GM19438 (cell line): ENCODE data around the gene IPO5.

ENCODE experiments used
- ATAC-seq: cut with Tn5 transposase; IDR thresholded peaks from one replicate; pipeline ENCODE4 v1.9.1; 2021; ENCODE audit warnings: low read depth; ENCODE audit not compliant: unreplicated experiment

IPO5 gene

DNA sequence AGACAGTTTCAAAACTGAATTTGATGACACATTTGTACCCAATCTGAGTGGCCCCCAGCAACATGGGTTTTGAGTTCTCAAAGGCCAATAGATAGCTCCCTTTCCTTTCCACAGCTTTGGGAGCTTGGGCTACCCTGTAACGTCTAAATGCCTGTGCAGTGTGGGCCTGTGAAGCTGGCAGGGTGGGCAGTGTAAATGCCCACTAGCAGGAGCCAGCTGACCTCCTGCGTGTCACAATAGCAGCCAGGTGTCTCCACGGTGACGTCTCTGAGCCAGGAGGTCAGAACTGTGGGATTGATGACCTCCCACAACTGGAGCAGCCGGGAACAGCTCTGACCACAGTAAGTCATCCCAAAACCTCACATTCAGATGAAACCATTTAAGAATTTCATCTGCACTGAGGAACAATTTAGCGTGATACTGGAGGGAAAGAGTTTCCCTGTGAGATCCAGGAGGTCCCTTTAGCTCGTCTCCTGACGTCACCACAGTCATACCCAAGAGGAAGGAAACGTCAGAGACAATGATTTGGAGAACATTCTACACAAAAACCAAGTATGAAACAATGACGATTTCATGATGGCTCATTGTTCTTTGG lies at the start of gene IPO5:
IPO5 (plus strand) TSS at position 300 of the 595 bp plus-strand sequence. CDS start 23,022 bp downstream, outside the sequence.
- no peak for ATAC-seq

DNA sequence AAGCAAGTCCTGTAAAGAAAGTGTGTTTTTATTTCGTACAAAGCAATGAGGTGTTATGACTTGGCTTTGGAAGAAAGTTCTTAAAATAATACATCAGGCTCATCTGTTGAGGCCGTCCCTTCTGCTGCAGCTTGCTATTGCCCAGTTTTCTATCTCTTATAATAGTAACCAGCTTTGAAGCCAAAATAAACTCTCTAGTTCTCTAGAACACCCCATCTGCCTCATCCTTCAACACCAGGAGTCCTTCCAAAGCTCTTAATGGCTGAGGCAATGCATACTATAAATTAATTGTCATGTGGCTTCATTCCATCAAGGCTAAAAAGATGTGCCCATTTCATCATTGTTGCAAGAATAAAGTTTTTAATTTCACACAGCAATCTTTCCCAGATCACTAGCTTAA lies 49.4 kb upstream of the IPO5 start:
- ATAC-seq: no peak

DNA sequence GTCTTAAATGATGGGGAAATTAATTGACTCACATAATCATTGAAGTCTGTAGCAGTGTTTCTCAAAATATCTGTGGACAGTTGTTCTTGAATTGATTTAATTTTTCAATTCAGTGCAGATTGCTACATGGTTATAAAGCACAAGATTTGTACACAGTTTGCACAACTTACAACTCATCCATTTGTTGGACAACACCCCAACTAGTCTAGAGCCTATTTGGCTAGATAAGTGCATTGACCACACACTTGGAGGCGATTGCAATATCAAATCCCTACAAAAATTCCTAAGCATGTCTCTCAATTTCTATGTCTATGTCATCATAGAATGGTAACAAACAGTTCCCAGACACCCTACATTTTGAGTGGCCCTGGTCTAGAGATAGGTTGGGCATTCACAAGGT lies 48.0 kb upstream of the IPO5 start:
- ATAC-seq: no peak

DNA sequence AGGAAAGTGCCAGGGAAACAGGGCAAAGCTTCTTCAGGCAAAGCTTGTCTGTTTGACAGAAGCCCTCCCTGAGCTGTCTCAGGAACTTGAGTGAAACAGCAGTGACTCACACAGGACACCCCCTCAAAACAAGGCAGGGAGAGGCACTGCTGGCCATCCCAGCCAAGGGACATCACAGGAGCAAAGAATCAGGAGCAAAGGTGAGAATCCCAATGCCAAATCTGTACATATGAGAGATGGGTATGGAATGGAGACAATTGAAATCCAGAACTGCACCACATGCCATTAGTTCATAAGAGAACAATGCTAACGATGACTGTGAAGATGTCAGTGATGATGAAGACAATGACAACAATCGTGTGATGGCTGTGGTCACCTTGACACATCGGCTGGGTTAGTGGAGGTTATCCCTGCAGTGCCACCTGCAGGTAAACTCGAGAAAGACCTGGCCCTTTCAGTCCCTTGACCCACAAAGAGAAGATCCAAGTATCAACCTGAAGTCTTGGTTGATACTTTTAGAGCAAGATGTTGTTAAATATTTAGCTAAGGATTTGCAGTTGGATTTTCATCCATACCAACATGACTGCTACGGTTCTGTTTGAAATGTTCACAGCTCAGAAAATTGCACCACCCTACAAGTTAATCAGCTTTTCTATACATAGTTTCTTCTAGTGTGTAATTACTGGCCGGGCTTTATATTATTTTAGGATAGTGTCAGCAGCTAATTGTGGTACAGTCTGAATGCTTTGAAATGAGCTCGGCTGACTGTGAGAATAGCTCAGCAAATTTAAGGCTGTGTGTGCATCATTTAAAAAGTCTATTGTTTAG lies 42.0 kb upstream of the IPO5 start:
- no peak for ATAC-seq

DNA sequence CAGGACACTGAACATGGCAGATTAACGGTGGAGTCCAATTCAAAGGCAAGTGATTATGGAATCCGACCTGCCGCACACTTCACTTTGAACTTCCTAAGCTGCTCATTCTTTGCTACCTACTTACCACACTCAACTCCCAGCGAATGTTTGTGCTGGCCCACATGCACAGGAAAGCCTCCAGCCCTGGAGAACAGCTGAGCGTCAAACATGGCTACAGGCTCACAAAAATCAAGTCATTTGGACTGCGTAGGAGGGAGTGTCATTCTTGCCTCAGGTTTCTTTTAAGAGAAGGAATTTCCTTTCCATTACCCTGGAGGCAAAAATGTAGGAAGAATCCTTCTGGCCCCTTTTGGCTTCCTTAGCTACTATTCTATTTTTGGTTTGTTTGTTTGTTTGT lies 41.3 kb upstream of the IPO5 start:
- no peak for ATAC-seq

DNA sequence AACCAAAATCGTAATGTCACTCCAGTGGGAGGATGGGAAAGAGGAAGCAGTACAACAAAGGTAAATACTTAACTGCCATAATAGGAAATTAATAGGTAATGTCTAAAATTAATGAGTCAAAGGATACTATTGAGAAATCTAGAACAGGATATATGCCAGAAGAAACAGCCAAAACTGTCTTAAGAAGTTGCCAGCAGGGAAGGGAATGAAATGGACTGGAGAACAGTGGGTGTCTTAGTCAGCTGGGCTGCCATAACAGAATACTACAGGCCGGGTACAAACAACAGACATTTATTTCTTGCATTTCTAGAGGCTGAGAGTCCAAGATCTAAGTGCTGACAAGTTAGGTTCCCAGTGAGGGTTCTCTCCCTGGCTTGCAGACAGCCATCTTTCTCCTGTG lies 40.3 kb upstream of the IPO5 start:
- no peak for ATAC-seq

DNA sequence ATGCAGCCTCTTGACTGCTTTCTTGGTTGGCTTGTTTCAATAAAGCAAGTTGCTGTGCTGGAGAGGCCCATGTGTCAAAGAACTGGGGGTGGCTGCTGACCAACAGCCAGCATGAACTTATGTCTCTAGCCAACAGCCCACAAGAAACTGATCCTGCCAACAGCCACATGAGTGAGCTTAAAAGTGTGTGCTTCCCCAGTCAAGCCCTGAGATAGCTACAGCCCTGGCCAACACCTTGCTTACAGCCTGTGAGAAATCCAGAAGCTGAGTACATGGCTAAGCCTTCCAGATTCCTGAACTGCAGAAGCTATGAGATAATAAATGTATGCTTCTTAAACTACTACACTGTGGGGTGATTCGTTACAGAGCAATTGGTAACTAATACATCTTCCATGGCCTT lies 38.9 kb upstream of the IPO5 start:
- ATAC-seq: no peak

DNA sequence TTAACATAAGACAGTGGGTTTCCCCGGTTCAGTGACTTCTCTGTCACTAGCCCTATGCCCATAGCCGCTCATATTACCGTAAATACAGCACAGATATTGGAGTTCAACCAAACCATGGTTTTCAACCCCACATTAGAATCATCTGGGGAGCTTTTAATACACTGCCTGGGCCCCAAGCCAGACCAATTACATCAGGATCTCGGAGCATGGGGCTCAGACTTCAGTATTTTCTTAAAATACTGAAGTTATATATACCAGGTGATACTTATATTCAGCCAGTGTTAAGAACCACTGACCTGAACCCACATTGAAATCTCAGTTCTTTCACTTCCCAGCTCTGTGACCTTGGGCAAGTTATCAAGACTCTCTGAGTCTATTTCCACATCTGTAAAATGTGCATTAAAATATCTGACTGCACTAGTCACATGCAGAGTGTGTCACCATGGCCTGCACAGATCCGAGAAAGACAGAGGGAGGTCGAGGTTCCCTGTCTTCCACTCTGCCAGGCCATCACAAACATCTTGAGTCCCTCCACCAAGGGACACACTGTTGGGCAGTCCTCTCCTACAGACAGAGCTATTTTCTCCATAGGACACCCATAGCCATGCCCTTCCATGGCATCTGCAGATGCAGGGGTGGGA lies 32.2 kb upstream of the IPO5 start:
- no peak for ATAC-seq

DNA sequence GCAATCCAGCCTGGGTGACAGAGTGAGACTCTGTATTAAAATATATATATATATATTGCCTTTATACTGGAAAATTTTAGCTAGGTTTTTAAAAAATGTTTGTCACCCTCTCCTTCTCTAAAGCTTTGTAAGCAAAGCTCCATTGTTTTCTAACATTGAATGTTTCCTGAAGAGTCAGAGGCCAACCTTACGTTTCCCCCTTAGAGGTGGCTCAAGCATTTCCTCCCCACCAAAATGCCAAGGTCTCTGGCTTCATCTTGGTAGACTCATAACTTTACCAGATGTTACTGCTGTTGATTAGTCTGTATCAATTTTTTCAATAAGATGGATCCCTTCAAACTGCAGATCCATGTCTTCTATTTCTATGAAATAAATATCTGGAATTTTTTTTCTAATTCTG lies 25.2 kb upstream of the IPO5 start:
- no peak for ATAC-seq

DNA sequence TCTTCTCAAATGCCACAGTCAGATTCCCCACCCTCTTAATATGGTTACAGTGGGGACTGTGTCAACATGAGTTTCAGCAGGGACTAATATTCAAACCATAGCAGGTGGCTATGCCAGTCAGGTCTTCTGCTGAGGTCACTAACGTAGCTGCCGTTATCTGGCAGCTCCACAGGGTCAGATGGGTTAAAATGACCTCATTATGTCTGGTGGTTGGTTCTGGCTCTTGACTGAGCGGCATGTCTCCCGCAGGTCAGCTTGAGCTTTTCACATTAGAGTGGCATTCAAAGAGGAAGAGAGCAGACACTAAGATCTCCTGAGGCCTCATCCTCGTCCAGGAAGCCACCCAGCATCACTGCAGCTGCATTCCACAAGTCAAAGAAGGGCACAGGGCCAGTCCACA lies 21.4 kb upstream of the IPO5 start:
- no peak for ATAC-seq

DNA sequence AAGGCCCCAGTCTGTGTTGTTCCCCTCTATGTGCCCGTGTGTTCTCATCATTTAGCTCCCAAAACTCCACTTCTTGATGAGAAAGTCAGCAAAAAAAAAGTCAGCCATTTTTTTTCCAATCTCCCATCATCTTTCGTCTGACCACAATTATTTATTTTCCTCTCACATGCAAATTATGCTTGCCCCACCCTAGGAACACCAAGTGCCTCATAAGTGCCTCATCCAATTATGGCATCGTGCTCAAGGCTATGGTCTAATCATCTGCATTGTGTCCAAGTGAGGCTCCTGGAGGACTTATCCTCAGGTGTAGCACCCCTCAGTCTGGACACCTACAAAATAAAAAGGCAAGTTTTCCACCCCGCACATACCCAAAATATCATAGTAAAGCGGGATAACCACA lies 20.8 kb upstream of the IPO5 start:
- ATAC-seq: no peak

DNA sequence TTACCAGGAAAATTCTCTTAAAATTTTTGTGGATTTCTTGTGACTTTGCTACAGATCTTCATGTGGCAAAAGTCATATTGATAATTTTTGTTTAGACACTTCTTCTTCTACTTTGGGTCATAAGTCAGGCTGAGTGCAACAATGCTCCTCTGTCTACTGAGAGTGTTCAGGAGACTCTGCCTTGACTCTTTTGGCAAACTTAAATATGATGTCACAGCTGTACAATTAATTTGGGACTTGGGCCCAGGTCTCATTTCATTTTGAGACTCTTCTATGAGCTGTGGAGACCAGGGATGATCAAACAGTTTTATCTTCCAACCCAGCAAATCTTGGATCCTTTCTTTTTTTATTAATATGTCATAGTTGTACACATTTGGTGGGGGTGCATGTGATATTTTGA lies 19.7 kb upstream of the IPO5 start:
- no peak for ATAC-seq

DNA sequence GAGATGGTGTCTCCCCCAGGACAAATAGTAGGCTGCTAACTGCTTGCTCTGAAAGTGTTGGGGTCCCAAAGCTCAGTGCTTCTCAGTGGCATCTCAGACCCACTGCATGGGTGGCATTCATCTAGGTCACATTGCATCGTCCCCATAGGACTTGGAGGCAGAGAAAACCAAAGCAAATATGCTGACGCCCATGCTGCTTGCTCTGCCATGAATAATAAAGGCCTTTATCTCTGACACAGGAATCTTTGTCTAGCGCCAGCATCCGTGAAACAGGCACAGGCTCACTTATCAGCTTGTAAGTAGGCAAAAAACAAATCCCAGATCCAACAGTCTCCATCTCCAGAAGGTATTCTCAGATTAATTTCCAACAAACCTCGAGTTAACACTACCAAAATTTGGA lies 18.9 kb upstream of the IPO5 start:
- ATAC-seq: no peak

DNA sequence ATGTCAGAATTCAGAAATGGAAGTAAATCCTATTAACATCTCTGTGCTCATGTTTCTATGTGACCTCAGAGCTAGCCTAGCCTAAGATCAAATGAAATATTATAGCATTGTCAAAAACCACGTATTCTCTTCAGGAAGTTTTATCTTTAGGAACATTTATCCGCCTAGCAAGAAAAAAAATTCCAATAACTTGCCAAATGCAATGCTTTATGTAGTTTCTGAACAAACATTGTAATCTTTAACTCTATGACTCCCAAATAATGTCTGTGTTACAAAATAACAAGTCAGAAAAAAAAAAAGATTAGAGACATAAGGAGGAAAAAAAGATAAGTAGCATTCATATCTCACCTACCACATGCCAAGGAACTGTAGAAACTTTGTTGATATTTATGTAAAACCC lies 18.4 kb upstream of the IPO5 start:
- ATAC-seq: no peak

DNA sequence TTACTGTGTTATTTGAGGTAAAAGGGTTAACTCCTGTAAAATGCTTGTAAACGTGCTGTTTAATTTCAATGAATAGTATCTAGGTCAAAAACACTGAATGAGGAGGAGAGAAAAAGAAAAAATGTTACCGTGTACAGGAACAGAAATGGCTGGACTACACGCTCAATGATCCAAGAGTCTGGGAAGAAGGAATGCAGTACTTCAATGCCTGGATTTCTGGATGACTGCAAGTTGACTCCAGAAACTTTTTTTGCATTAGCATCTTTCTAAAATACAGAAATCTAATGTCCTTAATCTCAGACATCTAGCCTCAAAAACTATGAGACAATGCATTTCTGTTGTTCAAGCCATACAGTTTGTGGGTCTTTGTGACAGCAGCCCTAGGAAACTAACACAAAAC lies 17.4 kb upstream of the IPO5 start:
- ATAC-seq: no peak

DNA sequence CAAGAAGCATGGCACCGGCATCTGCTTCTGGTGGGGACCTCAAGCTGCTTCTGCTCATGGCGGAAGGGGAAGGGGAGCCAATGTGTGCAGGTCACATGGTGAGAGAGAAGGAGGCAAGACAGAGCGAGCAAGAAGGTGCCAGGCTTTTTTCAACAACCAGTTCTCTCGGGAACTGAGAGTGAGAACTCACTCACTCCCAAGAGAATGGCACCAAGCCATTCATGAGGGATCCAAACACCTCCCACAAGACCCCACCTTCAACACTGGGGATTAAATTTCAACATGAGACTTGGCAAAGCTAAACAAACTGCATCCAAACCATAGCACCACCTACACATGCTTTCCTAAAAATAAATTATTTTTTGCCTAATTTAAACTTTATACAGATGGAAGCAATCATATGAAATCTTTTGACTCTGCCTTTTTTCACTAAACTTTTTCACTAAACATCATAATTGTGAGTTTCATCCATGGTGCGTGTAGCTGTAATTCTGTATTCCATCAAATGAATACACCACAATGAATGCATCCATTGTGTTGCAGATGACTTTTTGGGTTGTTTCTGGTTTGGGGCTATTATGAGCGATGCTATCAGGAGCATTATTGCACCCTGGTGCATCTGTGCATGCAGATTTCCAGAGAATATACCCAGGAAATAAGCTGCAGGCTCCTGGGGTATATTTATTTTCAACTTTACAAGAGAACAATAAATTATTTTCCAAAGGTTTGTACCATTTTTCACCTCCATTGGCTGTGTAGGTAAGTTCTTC lies 14.6 kb upstream of the IPO5 start:
- no peak for ATAC-seq

DNA sequence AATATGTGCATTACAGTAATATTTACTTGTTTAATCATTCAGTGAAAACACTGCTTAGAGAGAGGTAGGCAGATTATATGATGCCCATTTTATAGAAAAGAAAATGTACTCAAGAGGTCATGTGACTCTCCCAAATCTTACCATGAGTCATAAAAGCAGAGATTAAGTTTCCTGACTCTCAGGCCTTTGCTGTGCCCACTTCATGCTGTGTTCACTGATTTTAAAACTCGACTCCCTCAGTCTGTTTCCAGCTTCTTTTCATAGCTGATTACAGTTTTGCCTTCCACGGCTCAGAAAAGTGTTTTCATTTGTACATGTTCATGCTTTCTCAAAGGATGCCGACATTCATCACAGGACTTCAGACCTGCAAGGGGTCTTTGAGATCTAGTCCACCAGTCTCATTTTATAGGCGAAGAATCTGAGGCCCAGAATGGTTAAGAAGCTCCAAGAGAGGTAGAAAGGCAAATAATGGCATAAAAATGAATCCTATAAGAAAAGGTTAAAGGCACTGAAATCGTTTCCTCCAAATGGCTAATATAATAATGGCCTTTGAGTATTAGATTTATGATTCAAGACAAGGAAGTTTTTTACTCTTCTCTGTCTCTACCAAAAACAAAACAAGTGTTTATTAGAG lies 9.0 kb upstream of the IPO5 start:
- ATAC-seq: no peak

DNA sequence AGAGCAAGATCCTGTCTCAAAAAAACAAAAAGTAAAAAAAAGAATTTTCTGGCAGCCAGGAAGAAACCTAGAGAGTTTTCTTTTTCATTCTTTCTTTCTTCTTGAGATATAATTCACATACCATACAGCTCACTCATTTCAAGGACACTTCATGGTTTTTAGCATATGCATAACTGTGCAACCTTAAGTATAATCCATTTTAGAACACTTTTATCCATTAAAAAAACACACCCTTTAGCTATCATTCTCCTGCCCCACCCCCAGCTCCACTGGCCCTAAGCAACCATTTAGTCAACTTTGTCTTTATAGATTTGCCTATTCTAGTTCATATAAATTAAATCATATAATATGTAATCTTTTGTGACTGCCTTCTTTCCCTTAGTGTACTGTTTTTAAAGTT lies 8.1 kb upstream of the IPO5 start:
- ATAC-seq: no peak

DNA sequence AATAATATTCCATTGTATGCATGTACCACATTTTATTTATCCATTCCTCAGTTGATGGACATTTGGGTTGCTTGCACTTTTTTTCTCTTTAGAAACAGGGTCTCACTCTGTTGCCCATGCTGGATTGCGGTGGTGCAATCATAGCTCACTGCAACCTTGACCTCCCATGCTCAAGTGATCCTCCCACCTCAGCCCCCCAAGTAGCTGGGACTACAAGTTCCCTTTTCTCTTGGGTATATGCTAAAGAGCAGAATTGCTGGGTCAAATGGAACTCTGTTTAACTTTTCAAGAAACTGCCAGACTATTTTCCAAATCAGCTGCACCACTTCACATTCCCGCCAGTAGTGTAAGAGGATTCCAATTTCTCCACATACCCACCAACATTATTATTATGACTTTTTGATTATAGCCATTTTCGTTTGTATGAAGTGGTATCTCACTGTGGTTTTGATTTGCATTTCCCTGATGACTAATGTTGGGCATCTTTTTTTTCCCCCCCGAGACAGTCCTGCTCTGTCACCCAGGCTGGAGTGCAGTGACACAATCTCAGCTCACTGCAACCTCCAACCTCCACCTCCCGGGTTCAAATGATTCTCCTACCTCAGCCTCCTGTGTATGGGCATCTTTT lies 7.6 kb upstream of the IPO5 start:
- no peak for ATAC-seq

DNA sequence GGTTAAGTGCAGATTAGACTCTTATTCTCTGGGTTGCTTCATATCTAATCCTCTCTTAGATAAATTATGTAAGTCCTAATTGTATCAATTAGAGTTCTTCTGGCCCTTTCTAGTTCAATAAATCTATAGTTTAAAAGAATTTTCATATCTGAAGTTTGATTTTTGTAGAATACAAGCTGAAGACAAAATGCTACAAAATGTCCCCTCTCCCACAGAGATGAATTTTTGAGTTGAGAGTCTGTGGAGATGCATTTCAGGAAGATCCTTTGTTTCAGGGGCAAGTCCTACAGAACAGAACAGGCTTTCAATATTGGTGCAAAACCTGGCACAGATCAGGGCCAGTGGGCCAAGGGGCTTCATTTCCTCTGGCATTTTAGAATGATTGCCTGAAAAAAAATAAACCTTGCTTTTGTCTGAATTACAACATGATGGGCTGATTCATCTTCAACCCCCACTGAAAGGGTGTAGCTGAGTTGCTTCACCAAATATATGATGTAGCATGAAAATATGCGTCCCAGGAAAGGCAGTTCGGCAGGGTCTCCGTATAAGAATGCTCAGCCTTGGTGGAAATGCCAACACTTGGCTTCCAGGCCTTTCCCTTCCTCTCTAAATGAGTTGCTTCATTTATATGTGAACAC lies 6.4 kb upstream of the IPO5 start:
- ATAC-seq: no peak
